ENCODE measurements around the gene ALKBH5.

DNA sequence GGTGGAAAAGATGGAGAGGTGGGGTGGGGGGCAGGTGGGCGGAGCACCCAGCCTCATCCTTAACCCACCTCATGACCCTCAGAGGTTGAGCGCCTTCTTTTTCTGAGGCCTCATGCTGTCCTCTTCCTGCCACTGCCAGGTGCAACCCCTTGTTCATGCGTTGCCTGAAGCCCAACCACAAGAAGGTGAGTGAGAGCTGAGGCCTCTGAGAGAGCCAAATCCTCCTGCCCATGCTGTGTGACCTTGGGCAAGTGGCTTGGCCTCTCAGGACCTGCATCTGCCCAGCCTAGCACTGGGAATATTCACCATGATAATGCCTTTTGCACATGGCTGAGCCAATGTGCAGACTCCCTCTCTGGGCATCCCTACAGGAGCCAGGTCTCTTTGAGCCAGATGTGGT lies 43.0 kb upstream of the ALKBH5 start:
- no peak for TF ChIP-seq POLR2A (IDR thresholded peaks at IDR 0.05)
- TF ChIP-seq, protein P1, sequence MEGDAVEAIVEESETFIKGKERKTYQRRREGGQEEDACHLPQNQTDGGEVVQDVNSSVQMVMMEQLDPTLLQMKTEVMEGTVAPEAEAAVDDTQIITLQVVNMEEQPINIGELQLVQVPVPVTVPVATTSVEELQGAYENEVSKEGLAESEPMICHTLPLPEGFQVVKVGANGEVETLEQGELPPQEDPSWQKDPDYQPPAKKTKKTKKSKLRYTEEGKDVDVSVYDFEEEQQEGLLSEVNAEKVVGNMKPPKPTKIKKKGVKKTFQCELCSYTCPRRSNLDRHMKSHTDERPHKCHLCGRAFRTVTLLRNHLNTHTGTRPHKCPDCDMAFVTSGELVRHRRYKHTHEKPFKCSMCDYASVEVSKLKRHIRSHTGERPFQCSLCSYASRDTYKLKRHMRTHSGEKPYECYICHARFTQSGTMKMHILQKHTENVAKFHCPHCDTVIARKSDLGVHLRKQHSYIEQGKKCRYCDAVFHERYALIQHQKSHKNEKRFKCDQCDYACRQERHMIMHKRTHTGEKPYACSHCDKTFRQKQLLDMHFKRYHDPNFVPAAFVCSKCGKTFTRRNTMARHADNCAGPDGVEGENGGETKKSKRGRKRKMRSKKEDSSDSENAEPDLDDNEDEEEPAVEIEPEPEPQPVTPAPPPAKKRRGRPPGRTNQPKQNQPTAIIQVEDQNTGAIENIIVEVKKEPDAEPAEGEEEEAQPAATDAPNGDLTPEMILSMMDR (IDR thresholded peaks at IDR 0.05) = no peak
